Ishikawa (cell line): ENCODE results near the gene TMEM132D.

Experiments used
- CEBPB ChIP-seq: IDR thresholded peaks from 2 replicates; pipeline ENCODE4 v1.6.1; 2012
- CREB1 ChIP-seq: IDR thresholded peaks from 2 replicates; pipeline ENCODE4 v1.6.1; 2012; ENCODE audit warnings: low read depth
- EGR1 ChIP-seq: IDR thresholded peaks from 2 replicates; pipeline ENCODE4 v1.6.1; 2012
- EP300 ChIP-seq: IDR thresholded peaks from 2 replicates; pipeline ENCODE4 v1.6.1; 2012; ENCODE audit warnings: borderline replicate concordance
- FOXM1 ChIP-seq: IDR thresholded peaks from 2 replicates; pipeline ENCODE4 v1.6.1; 2012; ENCODE audit warnings: low read depth, borderline replicate concordance
- MAX ChIP-seq: IDR thresholded peaks from 2 replicates; pipeline ENCODE4 v1.6.1; 2012
- NFIC ChIP-seq: IDR thresholded peaks from 2 replicates; pipeline ENCODE4 v1.6.1; 2012
- RAD21 ChIP-seq: IDR thresholded peaks from 2 replicates; pipeline ENCODE4 v1.6.1; 2012; ENCODE audit warnings: low read depth
- REST ChIP-seq: IDR thresholded peaks from 2 replicates; pipeline ENCODE4 v1.6.1; 2012; ENCODE audit warnings: low read depth, mild to moderate bottlenecking
- TAF1 ChIP-seq: IDR thresholded peaks from 2 replicates; pipeline ENCODE4 v1.6.1; 2012; ENCODE audit warnings: low read depth, mild to moderate bottlenecking
- TCF12 ChIP-seq: IDR thresholded peaks from 2 replicates; pipeline ENCODE4 v1.6.1; 2012; ENCODE audit warnings: low read depth
- TEAD4 ChIP-seq: IDR thresholded peaks from 2 replicates; pipeline ENCODE4 v1.6.1; 2012
- USF1 ChIP-seq: IDR thresholded peaks from 2 replicates; pipeline ENCODE4 v1.6.1; 2012
- YY1 ChIP-seq: IDR thresholded peaks from 2 replicates; pipeline ENCODE4 v1.6.1; 2012; ENCODE audit warnings: low read depth
- ZBTB7A ChIP-seq: IDR thresholded peaks from 2 replicates; pipeline ENCODE4 v1.6.1; 2012; ENCODE audit warnings: low read depth

Gene TMEM132D

GRCh38 chr12:129169928-129170327 is 733.9 kb downstream of the TMEM132D start:
- no peak for TF ChIP-seq YY1
- TF ChIP-seq USF1: no peak
- TF ChIP-seq TEAD4: no peak
- TF ChIP-seq RAD21: no peak

GRCh38 chr12:129163861-129164260 is 740.0 kb downstream of the TMEM132D start:
- TF ChIP-seq NFIC: no peak
- TF ChIP-seq FOXM1: no peak

- no peak for TF ChIP-seq YY1
- TF ChIP-seq FOXM1: no peak
- no peak for TF ChIP-seq ZBTB7A
- TF ChIP-seq TAF1: no peak
- no peak for TF ChIP-seq USF1
Observed at GRCh38 chr12:129163461-129163860, 740.4 kb downstream of the TMEM132D start.

GRCh38 chr12:129162805-129163204 is 741.0 kb downstream of the TMEM132D start:
- no peak for TF ChIP-seq REST
- no peak for TF ChIP-seq NFIC
- no peak for TF ChIP-seq TEAD4
- no peak for TF ChIP-seq RAD21
- TF ChIP-seq MAX: no peak
- TF ChIP-seq TCF12: no peak
- TF ChIP-seq TAF1: no peak
- no peak for TF ChIP-seq CREB1
- TF ChIP-seq EGR1: no peak
- TF ChIP-seq USF1: no peak

- TF ChIP-seq EGR1 (no peak), ZBTB7A (no peak), CEBPB (no peak), TAF1 (no peak), TEAD4 (no peak), REST (no peak), EP300 (no peak), CREB1 (no peak), USF1 (no peak), FOXM1 (no peak), TCF12 (no peak), YY1 (no peak), MAX (no peak), NFIC (no peak)
Observed at GRCh38 chr12:129161511-129161910, 742.3 kb downstream of the TMEM132D start.

GRCh38 chr12:129160282-129160681 is 743.5 kb downstream of the TMEM132D start:
- no peak for TF ChIP-seq YY1
